Uterus (tissue), 4 donors: Measurements from ENCODE around the gene ESRRA. TPM values are rescaled to one million over a fixed set of nuclear protein-coding genes. Genes with fewer than 3 reads are reported as not detected.

Source experiments
- DNase-seq, 2 donors: peaks; one replicate each; pipeline ENCODE4 v3.0.0-alpha.2; 2019 to 2020
- H3K27ac ChIP-seq, 2 donors: fragments of 200-600 bp; sonication (generic); 1 replicate in 1 of 2; 2 replicates in 1 of 2; pipeline ENCODE4 v1.5.1; 2016 to 2018
- H3K27me3 ChIP-seq, 2 donors: fragments of 200-600 bp; sonication (generic); one replicate each; pipeline ENCODE4 v1.5.1; 2018 to 2019; ENCODE audit warnings: control low read depth in 1 of 2
- H3K36me3 ChIP-seq, 2 donors: fragments of 200-600 bp; sonication (generic); one replicate each; pipeline ENCODE4 v1.5.1; 2019; ENCODE audit warnings: control low read depth in 1 of 2
- H3K4me1 ChIP-seq, 2 donors: fragments of 200-600 bp; sonication (generic); one replicate each; pipeline ENCODE4 v1.5.1; 2018 to 2019; ENCODE audit warnings: control low read depth in 1 of 2
- H3K4me3 ChIP-seq, 2 donors: fragments of 200-600 bp; sonication (generic); 1 replicate in 1 of 2; 2 replicates in 1 of 2; pipeline ENCODE4 v1.5.1; 2018 to 2019; ENCODE audit warnings: mild to moderate bottlenecking in 1 of 2
- H3K9me3 ChIP-seq, 2 donors: fragments of 200-600 bp; sonication (generic); one replicate each; pipeline ENCODE4 v1.5.1; 2019; ENCODE audit warnings: control low read depth in 1 of 2
- POLR2A ChIP-seq, 2 donors: fragments of 450-650 bp; IDR thresholded peaks; one replicate each; pipeline ENCODE4 v1.6.1; 2016; ENCODE audit warnings: antibody characterized with exemption in 2 of 2, mild to moderate bottlenecking in 1 of 2, moderate library complexity in 1 of 2
- intact Hi-C: fragments of 100-400 bp; cut with DNase I; formaldehyde crosslinking; loops from one replicate; pipeline ENCODE4 v1.15.1; 2023; ENCODE audit warnings: low total_unique reads
- total RNA-seq, 4 donors: library from RNA; depleted of rRNA in 3 of 4; stranded (reverse); fragments of >200 nt in 3 of 4; gene quantifications; one replicate each; pipeline versions ENCODE4 v1.1.0 to v1.2.4, GENCODE V29; 2014 to 2023
- TF ChIP-seq, protein P1 (sequence below), 4 experiments: fragments of 200-600 bp in 2 of 4; fragments of 450-650 bp in 2 of 4; sonication (generic) in 2 of 4; IDR thresholded peaks; one replicate each; pipeline ENCODE4 v1.5.1; 2016 to 2019; ENCODE audit warnings: antibody characterized with exemption in 4 of 4, mild to moderate bottlenecking in 2 of 4, moderate library complexity in 1 of 4
- donor health status: DM: yes; HTN: yes; CAD: no.

ESRRA gene
- total RNA-seq, 4 donors from 2014 or later, result 12.1 to 49.2 (median 17.5) TPM

GRCh38 chr11:64303109-64304031 is 2.0 kb upstream of the ESRRA start:
- Histone ChIP-seq H3K27ac (peak overlapping the region in 1 of 2 donors; percentile 92), H3K27me3 (peaks cover 0 to 15% of the 10 kb centered on the region in 2 donors), H3K4me1 (peaks cover 0 to 28% of the 10 kb centered on the region in 2 donors), H3K9me3 (no peaks in the 10 kb centered on the region), H3K36me3 (no peaks in the 10 kb centered on the region), H3K4me3 (no peak overlapping the region)
- DNase-seq, result no peak
- no peak for TF ChIP-seq POLR2A (IDR thresholded peaks at IDR 0.05)
- TF ChIP-seq, protein P1, sequence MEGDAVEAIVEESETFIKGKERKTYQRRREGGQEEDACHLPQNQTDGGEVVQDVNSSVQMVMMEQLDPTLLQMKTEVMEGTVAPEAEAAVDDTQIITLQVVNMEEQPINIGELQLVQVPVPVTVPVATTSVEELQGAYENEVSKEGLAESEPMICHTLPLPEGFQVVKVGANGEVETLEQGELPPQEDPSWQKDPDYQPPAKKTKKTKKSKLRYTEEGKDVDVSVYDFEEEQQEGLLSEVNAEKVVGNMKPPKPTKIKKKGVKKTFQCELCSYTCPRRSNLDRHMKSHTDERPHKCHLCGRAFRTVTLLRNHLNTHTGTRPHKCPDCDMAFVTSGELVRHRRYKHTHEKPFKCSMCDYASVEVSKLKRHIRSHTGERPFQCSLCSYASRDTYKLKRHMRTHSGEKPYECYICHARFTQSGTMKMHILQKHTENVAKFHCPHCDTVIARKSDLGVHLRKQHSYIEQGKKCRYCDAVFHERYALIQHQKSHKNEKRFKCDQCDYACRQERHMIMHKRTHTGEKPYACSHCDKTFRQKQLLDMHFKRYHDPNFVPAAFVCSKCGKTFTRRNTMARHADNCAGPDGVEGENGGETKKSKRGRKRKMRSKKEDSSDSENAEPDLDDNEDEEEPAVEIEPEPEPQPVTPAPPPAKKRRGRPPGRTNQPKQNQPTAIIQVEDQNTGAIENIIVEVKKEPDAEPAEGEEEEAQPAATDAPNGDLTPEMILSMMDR (IDR thresholded peaks at IDR 0.05), result no peak
- intact Hi-C loops, result no loop called here

GRCh38 chr11:64304032-64304315 is 1.4 kb upstream of the ESRRA start:
- Histone ChIP-seq H3K27me3 (peaks cover 0 to 15% of the 10 kb centered on the region in 2 donors), H3K4me3 (peak overlapping the region in 1 of 2 donors; percentile 65), H3K27ac (peak overlapping the region; percentile 80 to 92), H3K4me1 (peaks cover 0 to 28% of the 10 kb centered on the region in 2 donors), H3K9me3 (no peaks in the 10 kb centered on the region), H3K36me3 (no peaks in the 10 kb centered on the region)
- intact Hi-C loops, result no loop called here
- no peak for DNase-seq
- no peak for TF ChIP-seq POLR2A (IDR thresholded peaks at IDR 0.05)
- TF ChIP-seq, protein P1 (IDR thresholded peaks at IDR 0.05), result no peak

- peaks cover 0 to 23% of the 10 kb centered on the region in 2 donors for H3K4me1 ChIP-seq
- peaks cover 0 to 13% of the 10 kb centered on the region in 2 donors for H3K27me3 ChIP-seq
- peak overlapping the region; percentile 80 to 92 for H3K27ac ChIP-seq
- H3K9me3 ChIP-seq, result no peaks in the 10 kb centered on the region
- intact Hi-C loops, result no loop called here
- no peak for TF ChIP-seq POLR2A (IDR thresholded peaks at IDR 0.05)
- TF ChIP-seq, protein P1 (IDR thresholded peaks at IDR 0.05), result peak; percentile 69 to 80 (median 78)
- H3K4me3 ChIP-seq, result peak overlapping the region; percentile 63 to 65
- H3K36me3 ChIP-seq, result no peaks in the 10 kb centered on the region
- peak; percentile 86 to 89 for DNase-seq
These were observed 830 bp upstream of the ESRRA start for GRCh38 chr11:64304316-64305072.

DNA sequence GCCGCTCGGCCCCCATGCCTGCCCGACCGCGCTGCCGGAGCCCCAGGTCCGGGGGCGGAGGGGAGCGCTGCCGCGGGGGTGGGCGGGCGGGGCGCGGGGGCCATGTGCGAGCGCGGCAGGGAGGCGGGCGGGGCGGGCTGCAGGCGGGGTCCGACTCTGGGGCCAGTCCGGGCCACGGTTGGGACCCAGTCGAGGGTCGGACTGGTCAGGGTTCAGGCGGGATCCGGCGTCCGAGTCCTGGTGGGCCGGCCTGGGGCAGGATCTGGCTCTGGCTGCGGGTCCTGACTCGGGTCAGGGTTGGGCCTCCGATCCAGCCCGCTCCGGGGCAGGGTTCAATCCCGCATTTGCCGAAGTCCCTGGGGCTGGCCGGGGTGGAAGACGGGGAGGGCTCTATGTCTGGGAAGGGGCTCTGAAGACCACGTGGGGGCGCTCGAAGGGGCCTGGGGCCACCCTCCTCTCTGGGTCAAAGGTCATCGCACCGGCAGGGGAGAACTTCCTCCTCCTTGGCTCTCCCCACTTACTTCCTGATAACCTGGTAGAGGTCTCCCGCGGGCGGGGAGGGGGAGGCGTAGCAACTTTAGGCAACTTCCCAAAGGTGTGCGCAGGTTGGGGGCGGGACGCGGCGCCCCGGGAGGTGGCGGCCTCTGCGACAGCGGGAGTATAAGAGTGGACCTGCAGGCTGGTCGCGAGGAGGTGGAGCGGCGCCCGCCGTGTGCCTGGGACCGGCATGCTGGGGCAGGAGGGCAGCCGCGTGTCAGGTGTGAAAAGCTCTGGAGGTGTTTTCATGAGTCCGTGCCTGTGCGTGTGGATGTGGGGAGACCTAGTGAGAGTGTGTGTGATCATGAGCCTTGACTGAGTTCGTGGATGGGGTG is 603 bp downstream of the ESRRA start:
- H3K4me1 ChIP-seq, result peaks cover 0 to 12% of the 10 kb centered on the region in 2 donors
- peak overlapping the region; percentile 53 to 63 for H3K4me3 ChIP-seq
- no peaks in the 10 kb centered on the region for H3K9me3 ChIP-seq
- H3K36me3 ChIP-seq, result no peaks in the 10 kb centered on the region
- peak; percentile 66 for DNase-seq
- TF ChIP-seq POLR2A (IDR thresholded peaks at IDR 0.05), result peak in 1 of 2 donors; percentile 27
- TF ChIP-seq, protein P1 (IDR thresholded peaks at IDR 0.05), result no peak
- H3K27me3 ChIP-seq, result no peaks in the 10 kb centered on the region
- H3K27ac ChIP-seq, result peak overlapping the region; percentile 55 to 92
- intact Hi-C loops, result no loop called here
